Mucosa of descending colon (tissue), 3 donors: Measurements from ENCODE around the gene TMEM179B. TPM values are rescaled to one million over a fixed set of nuclear protein-coding genes. Genes with fewer than 3 reads are reported as not detected.

Source experiments
- ATAC-seq: fragments of 200-7000 bp; cut with Tn5 transposase; one replicate; pipeline ENCODE4 v1.9.1; 2020; ENCODE audit warnings: mild to moderate bottlenecking, moderate library complexity
- DNase-seq, 3 donors: peaks; one replicate each; pipeline ENCODE4 v3.0.0-alpha.2; 2020
- H3K36me3 ChIP-seq: fragments of 200-600 bp; one replicate; pipeline ENCODE4 v1.8.0; 2021; ENCODE audit warnings: low read depth, mild to moderate bottlenecking
- H3K4me1 ChIP-seq: fragments of 200-600 bp; one replicate; pipeline ENCODE4 v1.8.0; 2021; ENCODE audit warnings: low read depth, mild to moderate bottlenecking
- H3K4me3 ChIP-seq: fragments of 200-600 bp; one replicate; pipeline ENCODE4 v1.8.0; 2021; ENCODE audit warnings: mild to moderate bottlenecking
- H3K9me3 ChIP-seq: fragments of 200-600 bp; one replicate; pipeline ENCODE4 v1.8.0; 2021; ENCODE audit warnings: mild to moderate bottlenecking
- CTCF ChIP-seq: fragments of 200-600 bp; IDR thresholded peaks from one replicate; pipeline ENCODE4 v1.8.0; 2022; ENCODE audit warnings: antibody characterized with exemption, mild to moderate bottlenecking
- intact Hi-C, 2 donors: fragments of 100-400 bp; cut with DNase I in 1 of 2; cut with micrococcal nuclease in 1 of 2; formaldehyde crosslinking; loops; one replicate each; pipeline versions ENCODE4 v1.11.0 to v1.11.1; 2022; cut with DNase I, micrococcal nuclease
- total RNA-seq, 3 donors: library from RNA; stranded (reverse); fragmentation: NEBNext Ultra II Directional in 2 of 3; extraction: Animal tissue kit (Norgen Biotek cat#: 25700) in 2 of 3; gene quantifications; one replicate each; pipeline versions ENCODE4 v1.2.1 to v1.2.4, GENCODE V29; 2021 to 2023
- donor health status: DM: no; HTN: no; CAD: no; lungs with moderate emphysema.
- donor health status: DM: no; HTN: no; CAD: no.
- donor health status: DM: no; HTN: yes; CAD: no.

Gene TMEM179B
- total RNA-seq, 3 donors from 2014 or later = 39.8 to 62.2 (median 54.0) TPM

- no peaks in the 10 kb centered on the region for H3K36me3 ChIP-seq
- H3K4me1 ChIP-seq = peaks cover 7% of the 10 kb centered on the region
- DNase-seq = peak; percentile 97 to 99 (median 98)
- intact Hi-C loops = no loop called here
- TF ChIP-seq CTCF = no peak
- no peaks in the 10 kb centered on the region for H3K9me3 ChIP-seq
- H3K4me3 ChIP-seq = peak within 1 kb of the TSS; percentile 36
- ATAC-seq = peak; percentile 96
Measured at GRCh38 chr11:62771144-62772021, 15.8 kb upstream of the TMEM179B start, which contains the start of gene TAF6L. Gene TAF6L, plus strand, starts transcription at chr11:62771396. Its CDS starts 4,388 bp downstream, at chr11:62775784.

- DNase-seq (peak in 1 of 3 donors; percentile 40), ATAC-seq (no peak)
- H3K36me3 ChIP-seq = no peaks in the 10 kb centered on the region
- H3K4me3 ChIP-seq = no peak overlapping the region
- intact Hi-C loops = no loop called here
- peaks cover 7% of the 10 kb centered on the region for H3K4me1 ChIP-seq
- no peak for TF ChIP-seq CTCF
- no peaks in the 10 kb centered on the region for H3K9me3 ChIP-seq
Measured at GRCh38 chr11:62774407-62774806, 12.8 kb upstream of the TMEM179B start.

- Histone ChIP-seq H3K4me3 (no peak overlapping the region), H3K4me1 (no peaks in the 10 kb centered on the region), H3K36me3 (no peaks in the 10 kb centered on the region), H3K9me3 (no peaks in the 10 kb centered on the region)
- ATAC-seq (no peak), DNase-seq (peak in 1 of 3 donors; percentile 25)
- intact Hi-C loops = no loop called here
- no peak for TF ChIP-seq CTCF
Measured at GRCh38 chr11:62775646-62776045, 11.6 kb upstream of the TMEM179B start.

DNA sequence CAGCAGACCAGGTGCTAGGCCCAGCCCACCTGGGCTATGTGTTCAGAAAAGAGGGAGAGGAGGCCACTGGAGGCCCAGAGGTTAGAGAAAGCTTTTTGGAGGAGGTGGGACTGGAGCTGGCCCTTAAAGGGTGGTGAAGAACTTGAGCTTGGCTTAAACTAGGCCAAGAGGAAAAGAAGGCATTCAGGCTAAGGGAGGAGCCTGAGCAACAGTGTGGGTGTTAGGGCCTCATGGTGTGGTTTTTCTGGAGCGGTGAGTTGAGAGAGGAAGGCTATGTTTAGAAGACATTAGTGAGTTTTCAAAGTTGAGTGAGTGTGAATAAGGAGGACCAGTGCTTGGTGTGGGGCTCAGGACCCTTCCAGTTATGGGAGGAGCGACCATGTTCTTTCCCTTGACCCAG is 9.8 kb upstream of the TMEM179B start:
- Histone ChIP-seq H3K4me3 (no peak overlapping the region), H3K36me3 (no peaks in the 10 kb centered on the region), H3K9me3 (no peaks in the 10 kb centered on the region), H3K4me1 (no peaks in the 10 kb centered on the region)
- intact Hi-C loops = no loop called here
- ATAC-seq (no peak), DNase-seq (no peak)
- TF ChIP-seq CTCF = no peak

DNA sequence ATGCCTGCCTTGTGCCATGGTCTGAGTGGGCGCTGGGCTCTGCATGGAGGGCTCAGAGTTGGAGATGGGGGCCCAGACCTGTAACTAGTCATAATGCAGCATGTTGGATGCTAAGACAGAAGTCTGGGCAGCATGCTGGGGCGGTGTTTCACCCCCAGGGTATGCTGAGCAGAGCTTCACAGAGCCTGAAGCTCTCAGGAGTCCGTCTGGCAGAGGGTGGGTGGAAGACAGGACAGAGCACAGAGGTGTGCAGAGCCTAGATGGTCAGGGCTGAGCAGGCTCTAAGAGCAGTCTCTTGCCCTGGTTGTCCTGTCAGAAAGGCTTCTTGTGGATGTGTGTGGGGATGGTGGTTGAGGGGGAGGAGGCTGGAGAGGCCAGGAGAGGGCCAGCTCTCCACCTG is 8.8 kb upstream of the TMEM179B start:
- TF ChIP-seq CTCF = no peak
- ATAC-seq = no peak
- DNase-seq = peak in 1 of 3 donors; percentile 22
- no peak overlapping the region for H3K4me3 ChIP-seq
- intact Hi-C loops = no loop called here
- no peaks in the 10 kb centered on the region for H3K4me1 ChIP-seq
- no peaks in the 10 kb centered on the region for H3K9me3 ChIP-seq
- H3K36me3 ChIP-seq = no peaks in the 10 kb centered on the region
